DOHH2 (cell line): ENCODE results near the gene CFAP97.

Experiments used
- H3F3A ChIP-seq: fragments of 200-600 bp; sonication (generic), shearing (Covaris generic); 2 replicates; pipeline ENCODE4 v1.6.0; 2016; ENCODE audit warnings: antibody characterized with exemption, mild to moderate bottlenecking; ENCODE audit not compliant: control insufficient read depth, insufficient read depth
- H3K27ac ChIP-seq: fragments of 200-600 bp; sonication (generic); 2 replicates; pipeline ENCODE4 v1.5.1; 2014; ENCODE audit warnings: low read depth, mild to moderate bottlenecking, low read length, moderate library complexity
- H3K27me3 ChIP-seq: fragments of 200-600 bp; sonication (generic); 2 replicates; pipeline ENCODE4 v1.6.1; 2014; ENCODE audit warnings: mild to moderate bottlenecking, low read length, mixed read lengths; ENCODE audit not compliant: control insufficient read depth
- H3K36me3 ChIP-seq: fragments of 200-600 bp; sonication (generic); 2 replicates; pipeline ENCODE4 v1.6.1; 2014; ENCODE audit warnings: mild to moderate bottlenecking, low read length, moderate library complexity, mixed read lengths; ENCODE audit not compliant: control insufficient read depth
- H3K4me1 ChIP-seq: fragments of 200-600 bp; sonication (generic); 2 replicates; pipeline ENCODE4 v1.6.1; 2014; ENCODE audit warnings: mild to moderate bottlenecking, low read length, mixed read lengths; ENCODE audit not compliant: control insufficient read depth
- H3K4me2 ChIP-seq: fragments of 200-600 bp; sonication (generic); 2 replicates; pipeline ENCODE4 v1.6.0; 2014; ENCODE audit warnings: mild to moderate bottlenecking, low read length, moderate library complexity
- H3K4me3 ChIP-seq: fragments of 200-600 bp; sonication (generic); 2 replicates; pipeline ENCODE4 v1.5.1; 2014; ENCODE audit warnings: mild to moderate bottlenecking, low read length, mixed read lengths
- H3K79me2 ChIP-seq: fragments of 200-600 bp; sonication (generic); 2 replicates; pipeline ENCODE4 v1.6.1; 2014; ENCODE audit warnings: mild to moderate bottlenecking, low read length, mixed read lengths; ENCODE audit not compliant: control insufficient read depth
- H3K9me2 ChIP-seq: fragments of 200-600 bp; sonication (generic); replicated peaks from 2 replicates; pipeline ENCODE4 v1.6.1; 2014; ENCODE audit warnings: mild to moderate bottlenecking, low read length, mixed read lengths; ENCODE audit not compliant: control insufficient read depth
- H3K9me3 ChIP-seq: fragments of 200-600 bp; sonication (generic); 2 replicates; pipeline ENCODE4 v1.6.1; 2014; ENCODE audit warnings: antibody characterized with exemption, low read length, mixed read lengths; ENCODE audit not compliant: control insufficient read depth, insufficient read depth
- H4K20me1 ChIP-seq: fragments of 200-600 bp; sonication (generic); 2 replicates; pipeline ENCODE4 v1.6.0; 2014; ENCODE audit warnings: low read depth, mild to moderate bottlenecking, antibody characterized with exemption, low read length, moderate library complexity; ENCODE audit not compliant: control insufficient read depth, insufficient read depth
- EZH2phosphoT487 ChIP-seq: fragments of 200-600 bp; sonication (generic); IDR thresholded peaks from 2 replicates; pipeline ENCODE4 v1.6.1; 2017; ENCODE audit warnings: borderline replicate concordance, mild to moderate bottlenecking, antibody characterized with exemption, low read length, moderate library complexity, mixed read lengths
- TF ChIP-seq, protein P1 (sequence below): fragments of 200-600 bp; sonication (generic); IDR thresholded peaks from one replicate; pipeline ENCODE4 v1.5.1; 2014; ENCODE audit warnings: antibody characterized with exemption, mild to moderate bottlenecking, low read depth, low read length; ENCODE audit not compliant: poor library complexity, severe bottlenecking

CFAP97 gene

DNA sequence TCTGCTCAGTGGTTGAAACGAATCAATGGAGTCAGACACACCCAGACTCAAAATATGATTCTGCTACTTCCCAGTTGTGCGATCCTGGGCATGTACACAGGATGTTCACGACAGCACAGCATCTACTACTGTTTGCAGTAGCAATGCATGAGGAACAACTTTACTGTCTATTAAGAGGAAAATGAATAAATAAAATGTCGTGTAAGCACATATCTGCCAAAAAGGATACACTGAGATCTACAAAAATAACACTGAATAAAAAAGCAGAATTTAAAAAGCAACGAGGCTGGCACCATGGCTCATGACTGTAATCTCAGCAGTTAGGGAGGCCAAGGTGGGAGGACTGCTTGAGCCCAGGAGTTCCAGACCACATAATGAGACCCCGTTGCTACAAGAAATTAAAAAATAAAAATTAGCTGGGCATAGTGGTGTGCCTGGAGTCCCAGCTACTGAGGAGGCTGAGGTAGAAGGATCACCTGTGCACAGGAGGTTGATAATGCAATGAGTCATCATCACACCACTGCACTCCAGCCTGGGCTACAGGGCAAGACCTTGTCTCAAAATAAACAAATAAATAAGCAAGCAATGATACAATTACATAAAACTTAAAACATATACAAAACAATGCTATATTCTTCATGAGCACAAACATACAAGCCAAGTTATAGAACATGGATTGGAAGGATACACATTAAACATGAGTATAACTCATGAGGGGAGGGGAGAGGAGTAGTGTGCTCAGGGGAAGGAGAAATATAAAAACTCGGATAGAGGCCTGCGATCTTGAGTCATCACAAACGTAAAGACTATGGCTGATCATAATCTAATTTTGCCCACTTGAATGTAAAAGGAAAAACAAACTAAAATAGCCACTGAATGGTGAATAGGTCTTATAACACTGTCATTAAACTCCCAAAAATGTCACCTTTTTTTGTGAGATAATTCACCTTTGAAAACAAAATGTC lies 8.6 kb downstream of the CFAP97 start:
- Histone ChIP-seq H3K4me1 (peaks cover 14% of the 10 kb centered on the region), H3K27me3 (no peaks in the 10 kb centered on the region), H3F3A (peaks cover 3% of the 10 kb centered on the region; the same call in 1 of the 2 replicates), H3K36me3 (peaks cover 12% of the 10 kb centered on the region), H3K27ac (no peak overlapping the region), H3K4me3 (no peak overlapping the region), H3K4me2 (no peak overlapping the region), H3K79me2 (peaks cover 72% of the 10 kb centered on the region), H3K9me2 (no peaks in the 10 kb centered on the region), H3K9me3 (no peaks in the 10 kb centered on the region), H4K20me1 (no peaks in the 10 kb centered on the region)
- no peak for TF ChIP-seq EZH2phosphoT487
- TF ChIP-seq, protein P1, sequence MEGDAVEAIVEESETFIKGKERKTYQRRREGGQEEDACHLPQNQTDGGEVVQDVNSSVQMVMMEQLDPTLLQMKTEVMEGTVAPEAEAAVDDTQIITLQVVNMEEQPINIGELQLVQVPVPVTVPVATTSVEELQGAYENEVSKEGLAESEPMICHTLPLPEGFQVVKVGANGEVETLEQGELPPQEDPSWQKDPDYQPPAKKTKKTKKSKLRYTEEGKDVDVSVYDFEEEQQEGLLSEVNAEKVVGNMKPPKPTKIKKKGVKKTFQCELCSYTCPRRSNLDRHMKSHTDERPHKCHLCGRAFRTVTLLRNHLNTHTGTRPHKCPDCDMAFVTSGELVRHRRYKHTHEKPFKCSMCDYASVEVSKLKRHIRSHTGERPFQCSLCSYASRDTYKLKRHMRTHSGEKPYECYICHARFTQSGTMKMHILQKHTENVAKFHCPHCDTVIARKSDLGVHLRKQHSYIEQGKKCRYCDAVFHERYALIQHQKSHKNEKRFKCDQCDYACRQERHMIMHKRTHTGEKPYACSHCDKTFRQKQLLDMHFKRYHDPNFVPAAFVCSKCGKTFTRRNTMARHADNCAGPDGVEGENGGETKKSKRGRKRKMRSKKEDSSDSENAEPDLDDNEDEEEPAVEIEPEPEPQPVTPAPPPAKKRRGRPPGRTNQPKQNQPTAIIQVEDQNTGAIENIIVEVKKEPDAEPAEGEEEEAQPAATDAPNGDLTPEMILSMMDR = no peak

DNA sequence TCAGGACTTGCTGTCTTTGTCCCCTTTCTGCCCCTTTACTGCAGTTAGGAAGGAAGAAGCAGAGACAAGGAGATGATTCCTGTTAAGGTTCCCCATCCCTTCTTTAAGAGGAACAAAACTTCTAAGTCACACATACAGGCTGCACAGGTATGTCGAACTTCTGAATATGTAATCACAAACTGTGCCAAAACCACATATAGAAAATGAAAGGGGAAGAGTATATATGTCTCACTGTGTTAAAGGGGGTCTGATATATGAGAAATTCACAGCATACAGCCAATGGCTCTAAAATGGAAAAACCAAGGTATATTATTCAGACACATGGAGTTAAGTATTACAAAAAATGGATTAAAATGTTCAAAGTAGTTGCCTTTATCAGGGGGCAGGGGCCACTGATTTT lies 11.7 kb downstream of the CFAP97 start:
- Histone ChIP-seq H4K20me1 (no peaks in the 10 kb centered on the region; the same call in 1 of the 2 replicates), H3K9me3 (no peaks in the 10 kb centered on the region), H3K4me3 (no peak overlapping the region), H3K4me1 (peaks cover 14% of the 10 kb centered on the region), H3F3A (peaks cover 9% of the 10 kb centered on the region; the same call in 1 of the 2 replicates), H3K27ac (no peak overlapping the region), H3K4me2 (0 out of 2 replicates have a peak overlapping the region, but pooled peaks have one; percentile 11), H3K9me2 (no peaks in the 10 kb centered on the region), H3K79me2 (peaks cover 63% of the 10 kb centered on the region), H3K27me3 (no peaks in the 10 kb centered on the region), H3K36me3 (peaks cover 32% of the 10 kb centered on the region)
- TF ChIP-seq, protein P1 = no peak
- TF ChIP-seq EZH2phosphoT487 = no peak

DNA sequence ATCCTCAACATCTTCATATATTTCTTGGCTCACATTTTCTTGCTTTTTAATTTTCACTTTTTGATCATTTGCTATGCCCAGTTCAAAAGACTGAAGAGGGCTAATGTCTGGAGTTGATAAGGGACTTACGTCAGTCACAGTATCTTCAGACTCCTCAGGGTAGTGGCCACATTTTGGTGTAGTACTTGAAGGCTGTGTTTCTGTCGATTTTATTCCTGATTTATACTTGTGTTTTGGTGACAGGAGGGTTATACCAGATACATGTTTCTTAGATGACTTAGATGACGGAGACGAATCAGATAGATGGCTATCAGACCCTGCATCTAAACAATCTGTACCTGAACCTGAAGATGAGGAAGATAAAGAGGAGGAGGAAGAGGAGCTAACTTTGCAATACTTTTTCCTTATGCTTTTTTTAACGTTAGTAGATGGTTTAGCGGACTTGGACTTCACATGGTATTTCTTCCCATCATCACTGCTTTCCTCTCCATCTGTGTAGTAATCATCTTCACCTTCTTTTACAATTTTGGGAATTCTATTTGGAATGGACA lies 13.4 kb downstream of the CFAP97 start:
- H3K9me3 ChIP-seq = no peaks in the 10 kb centered on the region
- H3K36me3 ChIP-seq = peaks cover 36% of the 10 kb centered on the region
- TF ChIP-seq, protein P1 = no peak
- TF ChIP-seq EZH2phosphoT487 = no peak
- no peak overlapping the region for H3K27ac ChIP-seq
- peaks cover 65% of the 10 kb centered on the region for H3K79me2 ChIP-seq
- H3K9me2 ChIP-seq = no peaks in the 10 kb centered on the region
- no peak overlapping the region for H3K4me3 ChIP-seq
- no peaks in the 10 kb centered on the region for H3K27me3 ChIP-seq
- H3K4me2 ChIP-seq = no peak overlapping the region
- H4K20me1 ChIP-seq = no peaks in the 10 kb centered on the region; the same call in 1 of the 2 replicates
- H3F3A ChIP-seq = peaks cover 9% of the 10 kb centered on the region; the same call in 1 of the 2 replicates
- peaks cover 17% of the 10 kb centered on the region for H3K4me1 ChIP-seq
